GM12878 (cell line): ENCODE data around the gene BRF1. TPM values are rescaled to one million over a fixed set of nuclear protein-coding genes. Genes with fewer than 3 reads are reported as not detected.

Source experiments
- ATAC-seq: fragments of 200-7000 bp; cut with Tn5 transposase; 3 replicates; pipeline ENCODE4 v1.9.1; 2020; ENCODE audit warnings: mild to moderate bottlenecking, moderate library complexity
- BruUV-seq: library from RNA; stranded (reverse); fragments of 400-500 nt; replicated peaks from 2 replicates; lab custom pipeline; 2021; lab: Mats Ljungman, UMichigan
- CTCF ChIA-PET: fragments of 300-600 bp; sonication (Branson Sonifier 250); formaldehyde crosslinking; extraction: SDS; loops from one replicate; lab custom pipeline; 2021; ENCODE audit warnings: inconsistent platforms; lab: Yijun Ruan, JAX
- POLR2A ChIA-PET: fragments of 350-600 bp; formaldehyde crosslinking; extraction: SDS; loops from one replicate; lab custom pipeline; 2021; ENCODE audit warnings: inconsistent platforms; lab: Charles Lee
- RAD21 ChIA-PET: fragments of 300-600 bp; sonication (Branson Sonifier 250); formaldehyde crosslinking; loops from one replicate; lab custom pipeline; 2023; ENCODE audit warnings: antibody characterized with exemption; ENCODE audit not compliant: unreplicated experiment; lab: Charles Lee
- SMC1A ChIA-PET: fragments of 300-600 bp; sonication (Branson Sonifier 250); formaldehyde crosslinking; loops from one replicate; lab custom pipeline; 2023; ENCODE audit not compliant: unreplicated experiment, uncharacterized antibody; lab: Charles Lee
- DNase-seq: peaks from one replicate; pipeline ENCODE4 v3.0.0-alpha.2; 2011; ENCODE audit warnings: low read depth, low spot score
- FAIRE-seq: peaks from 3 replicates; lab custom pipeline; 2011; peaks lifted over from hg19 to GRCh38; lab: Jason Lieb, UNC
- H2AFZ ChIP-seq: 2 replicates; pipeline ENCODE4 v1.6.0; 2011; ENCODE audit warnings: low read depth, low read length, control low read depth; ENCODE audit not compliant: control insufficient read depth
- H3K27ac ChIP-seq: 2 replicates; pipeline ENCODE4 v1.5.1; 2011; ENCODE audit warnings: control low read depth; ENCODE audit not compliant: control insufficient read depth, insufficient read depth
- H3K27me3 ChIP-seq, 2 experiments: replicated peaks in 1 of 2; 2 replicates each; pipeline versions ENCODE4 v1.6.0 to v1.6.1; 2011; ENCODE audit warnings: low read length in 1 of 2; ENCODE audit not compliant: control insufficient read depth in 2 of 2, insufficient read depth in 2 of 2
- H3K36me3 ChIP-seq, 2 experiments: 2 replicates each; pipeline ENCODE4 v1.5.1; 2011; ENCODE audit warnings: low read length in 1 of 2; ENCODE audit not compliant: control insufficient read depth in 2 of 2, insufficient read depth in 2 of 2
- H3K4me1 ChIP-seq: 2 replicates; pipeline ENCODE4 v1.6.1; 2011; ENCODE audit warnings: mild to moderate bottlenecking, low read length, moderate library complexity, mixed read lengths; ENCODE audit not compliant: control insufficient read depth, insufficient read depth
- H3K4me2 ChIP-seq: 2 replicates; pipeline ENCODE4 v1.6.0; 2011; ENCODE audit warnings: control low read depth; ENCODE audit not compliant: control insufficient read depth, insufficient read depth
- H3K4me3 ChIP-seq: fragments of 200-600 bp; sonication (generic); 2 replicates; pipeline ENCODE4 v1.5.1; 2016
- H3K79me2 ChIP-seq: 2 replicates; pipeline ENCODE4 v1.6.0; 2011; ENCODE audit warnings: low read length; ENCODE audit not compliant: control insufficient read depth, insufficient read depth
- H3K9ac ChIP-seq: 2 replicates; pipeline ENCODE4 v1.8.0; 2011; ENCODE audit warnings: low read length, control low read depth, mixed read lengths; ENCODE audit not compliant: control insufficient read depth, insufficient read depth
- H3K9me3 ChIP-seq: replicated peaks from 3 replicates; pipeline ENCODE4 v1.5.1; 2011; ENCODE audit warnings: mild to moderate bottlenecking, low read length; ENCODE audit not compliant: control insufficient read depth, insufficient read depth
- H4K20me1 ChIP-seq: 2 replicates; pipeline ENCODE4 v1.6.0; 2011; ENCODE audit not compliant: control insufficient read depth, insufficient read depth
- CREB1 ChIP-seq: IDR thresholded peaks from 2 replicates; pipeline ENCODE4 v1.6.1; 2012; ENCODE audit warnings: low read depth, mild to moderate bottlenecking, inconsistent platforms
- IKZF1 ChIP-seq: fragments of 450-650 bp; conservative IDR thresholded peaks from 2 replicates; pipeline ENCODE4 v1.6.1; 2017; ENCODE audit warnings: antibody characterized with exemption, mild to moderate bottlenecking
- IRF4 ChIP-seq: IDR thresholded peaks from 2 replicates; pipeline ENCODE4 v1.6.1; 2011; ENCODE audit warnings: low read depth, low read length
- MXI1 ChIP-seq: fragments of 150-350 bp; IDR thresholded peaks from 2 replicates; pipeline ENCODE4 v1.6.1; 2011; ENCODE audit warnings: low read depth, mild to moderate bottlenecking, inconsistent platforms, low read length, improper control_type of control experiment
- MYB ChIP-seq: fragments of 150-350 bp; IDR thresholded peaks from 2 replicates; pipeline ENCODE4 v1.6.1; 2014; ENCODE audit warnings: mild to moderate bottlenecking, low read depth, low read length, borderline replicate concordance
- NFXL1 ChIP-seq: fragments of 450-650 bp; IDR thresholded peaks from 2 replicates; pipeline ENCODE4 v1.6.1; 2017; ENCODE audit warnings: antibody characterized with exemption, mild to moderate bottlenecking, borderline replicate concordance
- PRDM15 ChIP-seq: fragments of 450-650 bp; formaldehyde crosslinking; IDR thresholded peaks from 2 replicates; pipeline ENCODE4 v1.4.0; 2020; ENCODE audit warnings: mild to moderate bottlenecking, moderate library complexity
- SIN3A ChIP-seq: IDR thresholded peaks from 2 replicates; pipeline ENCODE4 v1.6.1; 2012; ENCODE audit warnings: low read depth, low read length, improper control_type of control experiment
- SP1 ChIP-seq: IDR thresholded peaks from one replicate; pipeline ENCODE4 v1.6.1; 2011; ENCODE audit warnings: low read depth, low read length
- STAT3 ChIP-seq: IDR thresholded peaks from 2 replicates; pipeline ENCODE4 v1.6.1; 2011; ENCODE audit warnings: low read depth, low read length, improper control_type of control experiment
- SUZ12 ChIP-seq: fragments of 200-600 bp; sonication (generic); IDR thresholded peaks from one replicate; pipeline ENCODE4 v1.6.1; 2018; ENCODE audit warnings: antibody characterized with exemption, mild to moderate bottlenecking; ENCODE audit not compliant: unreplicated experiment
- TCF12 ChIP-seq: IDR thresholded peaks from 2 replicates; pipeline ENCODE4 v1.6.1; 2011; ENCODE audit warnings: low read depth, mild to moderate bottlenecking, low read length
- ZZZ3 ChIP-seq: IDR thresholded peaks from 2 replicates; pipeline ENCODE4 v1.6.1; 2011; ENCODE audit warnings: low read depth; ENCODE audit not compliant: control insufficient read depth, insufficient read length
- WGBS: methylation state at CpG from one replicate; pipeline ENCODE4 v1.1.6; 2016; ENCODE audit warnings: low lambda C conversion rate; ENCODE audit not compliant: insufficient replicate concordance, insufficient coverage; ENCODE audit errors: missing lambda C conversion rate; 5-methylcytosine and 5-hydroxymethylcytosine counted together
- in situ Hi-C: fragments of 300-500 bp; cut with MboI; formaldehyde crosslinking; loops from 9 replicates; pipeline ENCODE4 v1.14.3; 2018; ENCODE audit warnings: mixed read lengths
- intact Hi-C: fragments of 100-400 bp; cut with micrococcal nuclease; formaldehyde crosslinking; loops from one replicate; pipeline ENCODE4 v1.14.2; 2022; ENCODE audit not compliant: unreplicated experiment
- polyA plus RNA-seq, 11 experiments: library from polyadenylated mRNA; depleted of rRNA in 4 of 11; unstranded in 6 of 11; stranded (reverse) in 5 of 11; fragments of >200 nt; fragmentation: Nextera tagmentation in 4 of 11; fragmentation: Illumina TruSeq in 1 of 11; extraction: Ambion mirVana in 4 of 11; extraction: Trizol in 1 of 11; gene quantifications; 1 replicate in 1 of 11; 2 replicates in 10 of 11; pipeline versions ENCODE4 v1.2.1 to v1.2.3, GENCODE V29; 2011 to 2016; ENCODE audit warnings: inconsistent platforms in 2 of 11, missing spikeins in 2 of 11, low read depth in 1 of 11
- total RNA-seq, 4 experiments: library from RNA; depleted of rRNA in 3 of 4; stranded (reverse); fragments of >200 nt in 3 of 4; fragmentation: Illumina TruSeq in 1 of 4; extraction: Trizol in 1 of 4; gene quantifications; 2 replicates each; pipeline versions ENCODE4 v1.2.1 to v1.2.3, GENCODE V29; 2013 to 2021

Gene BRF1
- total and polyA plus RNA-seq, 10 of the 15 experiments (the other 5 are each of a cell fraction or from before 2014, with no cell fraction given) = 0.21 to 33.5 (median 10.7) TPM

DNA sequence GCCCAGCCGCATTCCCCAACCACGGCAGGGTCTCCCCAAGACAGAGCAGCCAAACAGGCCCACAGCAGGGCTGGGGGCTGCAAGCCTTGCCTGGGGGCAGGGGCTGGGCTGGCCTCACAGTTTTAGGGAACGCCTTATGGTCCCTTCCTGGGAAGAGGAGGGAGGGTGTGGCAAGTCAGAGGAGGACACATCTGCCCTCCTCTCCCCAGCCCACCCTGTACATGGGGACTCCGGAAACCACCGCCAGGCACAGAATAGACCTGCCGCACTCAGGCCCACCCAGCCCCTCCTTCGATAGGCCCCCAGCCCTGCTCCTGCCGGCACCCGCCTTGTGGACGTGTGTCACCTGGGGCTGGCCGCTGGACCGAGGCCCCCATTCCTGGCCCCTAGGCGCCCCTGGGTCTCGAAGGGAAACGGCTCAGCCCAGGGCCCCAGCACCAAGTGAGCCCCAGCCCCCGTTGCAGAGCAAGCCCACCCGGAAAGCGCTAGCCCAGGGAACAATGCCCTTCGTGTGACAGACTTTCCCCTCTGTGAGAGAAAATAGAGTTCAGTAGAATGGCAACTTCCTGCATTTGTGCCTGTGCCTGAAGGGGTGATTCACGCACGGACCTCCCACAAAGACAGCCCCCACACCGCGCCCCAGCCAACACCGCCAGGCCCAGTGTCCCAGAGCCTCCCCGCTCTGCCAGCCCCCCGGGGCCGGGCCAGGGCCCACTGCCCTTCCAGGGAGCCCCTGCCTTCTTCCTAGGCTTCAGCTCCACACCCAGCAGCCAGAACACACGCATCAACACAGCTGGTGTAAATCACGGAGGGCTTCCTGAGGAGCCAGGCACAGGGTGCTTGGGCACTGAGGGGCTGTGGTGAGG lies 107.7 kb downstream of the BRF1 start:
- no TSS peak for BruUV-seq
- ChIA-PET POLR2A (no interaction called here), CTCF (no interaction called here), SMC1A (no interaction called here), RAD21 (no interaction called here)
- Histone ChIP-seq H4K20me1 (no peaks in the 10 kb centered on the region), H2AFZ (no peak overlapping the region), H3K9me3 (no peaks in the 10 kb centered on the region; the same call in 2 of the 3 replicates), H3K4me2 (no peak overlapping the region), H3K4me3 (no peak overlapping the region), H3K9ac (no peak overlapping the region), H3K27me3 (peaks cover 5 to 11% of the 10 kb centered on the region in 2 experiments; a peak in 3 of 4 replicates), H3K79me2 (no peaks in the 10 kb centered on the region), H3K27ac (no peak overlapping the region), H3K36me3 (no peaks in the 10 kb centered on the region), H3K4me1 (peaks cover 10% of the 10 kb centered on the region)
- intact Hi-C loops = no loop called here
- peak; percentile 24 for ATAC-seq
- in situ Hi-C loops = no loop called here
- WGBS = 15% methylated on average over 27 of the region's 29 CpGs
- TF ChIP-seq STAT3 = no peak
- no peak for FAIRE-seq
- no peak for DNase-seq

DNA sequence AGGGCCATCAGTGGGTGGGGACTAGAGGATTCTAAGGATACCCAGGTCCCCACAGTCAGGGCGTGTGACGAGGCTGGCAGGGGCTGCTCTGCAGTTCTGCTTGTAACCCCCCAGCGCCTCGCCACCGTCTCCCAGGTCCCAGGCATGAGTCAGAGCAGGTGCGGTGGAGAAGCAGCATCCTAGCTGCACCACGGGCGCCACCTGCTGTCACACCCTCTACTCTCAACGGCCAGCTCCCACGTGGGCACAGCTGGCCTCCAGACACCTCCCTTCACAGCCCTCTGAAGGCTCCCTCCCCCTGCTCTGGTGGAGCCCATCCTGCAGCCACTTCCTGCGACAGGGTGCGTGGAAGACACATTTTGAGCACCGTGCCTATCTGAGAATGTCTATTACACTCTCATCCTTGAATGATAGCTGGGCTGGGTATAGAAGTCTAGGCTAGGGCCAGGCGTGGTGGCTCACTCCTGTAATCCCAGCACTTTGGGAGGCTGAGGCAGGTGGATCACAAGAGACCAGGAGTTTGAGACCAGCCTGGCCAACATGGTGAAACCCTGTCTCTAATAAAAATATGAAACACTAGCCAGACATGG lies 112.8 kb downstream of the BRF1 start:
- ChIA-PET RAD21 (interaction anchor here (0.6 kb wide), 1 partner anchor 200 kb away, joined by 4 read pairs; no protein-coding TSS in a partner anchor), SMC1A (interaction anchor here (1.2 kb wide), 1 partner anchor 98 kb away, joined by 3 read pairs; no protein-coding TSS in a partner anchor), POLR2A (no interaction called here), CTCF (interaction anchor here (1.0 kb wide), 1 partner anchor 98 kb away, joined by 4 read pairs; no protein-coding TSS in a partner anchor)
- WGBS = 64% methylated on average over 14 of the region's 14 CpGs
- ATAC-seq (no peak), FAIRE-seq (no peak), DNase-seq (no peak)
- Histone ChIP-seq H4K20me1 (no peaks in the 10 kb centered on the region), H3K4me3 (no peak overlapping the region), H3K4me2 (no peak overlapping the region), H3K4me1 (no peaks in the 10 kb centered on the region), H3K9ac (no peak overlapping the region), H3K79me2 (no peaks in the 10 kb centered on the region), H2AFZ (no peak overlapping the region), H3K27ac (no peak overlapping the region), H3K27me3 (no peaks in the 10 kb centered on the region; a peak in 1 of 4 replicates), H3K9me3 (peaks cover 2% of the 10 kb centered on the region; the same call in 1 of the 3 replicates), H3K36me3 (no peaks in the 10 kb centered on the region)
- no TSS peak for BruUV-seq
- in situ Hi-C loops (no loop called here), intact Hi-C loops (no loop called here)
- no peak for TF ChIP-seq CREB1
- TF ChIP-seq SP1 = no peak
- no peak for TF ChIP-seq SIN3A
- no peak for TF ChIP-seq MYB
- no peak for TF ChIP-seq IKZF1
- TF ChIP-seq MXI1 = no peak
- no peak for TF ChIP-seq IRF4
- no peak for TF ChIP-seq NFXL1
- TF ChIP-seq SUZ12 = no peak
- TF ChIP-seq TCF12 = no peak
- no peak for TF ChIP-seq ZZZ3
- TF ChIP-seq PRDM15 (CRISPR knock-in tag) = no peak
